HEK293T (cell line): ENCODE data around the gene VCP.

ENCODE experiments used
- CTCF ChIA-PET: fragments of 350-600 bp; formaldehyde crosslinking; extraction: SDS; loops from one replicate; lab custom pipeline; 2021; ENCODE audit warnings: antibody characterized with exemption, inconsistent platforms; lab: Yijun Ruan, JAX
- POLR2A ChIA-PET: fragments of 350-600 bp; formaldehyde crosslinking; extraction: SDS; loops from one replicate; lab custom pipeline; 2020; ENCODE audit warnings: antibody characterized with exemption, inconsistent platforms; lab: Yijun Ruan, JAX
- DNase-seq: peaks from one replicate; pipeline ENCODE4 v3.0.0; 2012; ENCODE audit warnings: mixed read lengths; ENCODE audit errors: extremely low spot score
- ARNT ChIP-seq: fragments of 450-650 bp; IDR thresholded peaks from 2 replicates; pipeline ENCODE4 v1.6.1; 2017; ENCODE audit warnings: mild to moderate bottlenecking
- BHLHE40 ChIP-seq: fragments of 450-650 bp; IDR thresholded peaks from 2 replicates; pipeline ENCODE4 v1.6.1; 2016; ENCODE audit warnings: mild to moderate bottlenecking, moderate library complexity, borderline replicate concordance
- CTBP1 ChIP-seq: fragments of 450-650 bp; IDR thresholded peaks from 2 replicates; pipeline ENCODE4 v1.6.1; 2016; ENCODE audit warnings: borderline replicate concordance
- ELF4 ChIP-seq: fragments of 450-650 bp; IDR thresholded peaks from 2 replicates; pipeline ENCODE4 v1.6.1; 2017; ENCODE audit warnings: antibody characterized with exemption
- FOXA1 ChIP-seq: fragments of 450-650 bp; IDR thresholded peaks from 2 replicates; pipeline ENCODE4 v1.6.1; 2016; ENCODE audit warnings: mild to moderate bottlenecking
- FOXK2 ChIP-seq: fragments of 450-650 bp; IDR thresholded peaks from 2 replicates; pipeline ENCODE4 v1.6.1; 2016; ENCODE audit warnings: mild to moderate bottlenecking
- FOXM1 ChIP-seq: fragments of 450-650 bp; IDR thresholded peaks from 2 replicates; pipeline ENCODE4 v1.6.1; 2017; ENCODE audit warnings: mild to moderate bottlenecking, borderline replicate concordance
- HDGF ChIP-seq: fragments of 450-650 bp; IDR thresholded peaks from 2 replicates; pipeline ENCODE4 v1.6.1; 2017; ENCODE audit warnings: antibody characterized with exemption, borderline replicate concordance
- L3MBTL2 ChIP-seq: fragments of 450-650 bp; conservative IDR thresholded peaks from 2 replicates; pipeline ENCODE4 v1.6.1; 2016; ENCODE audit warnings: mild to moderate bottlenecking
- LEF1 ChIP-seq: fragments of 450-650 bp; IDR thresholded peaks from 2 replicates; pipeline ENCODE4 v1.6.1; 2017; ENCODE audit warnings: mild to moderate bottlenecking, borderline replicate concordance
- NFRKB ChIP-seq: fragments of 450-650 bp; IDR thresholded peaks from 2 replicates; pipeline ENCODE4 v1.6.1; 2016; ENCODE audit warnings: mild to moderate bottlenecking, moderate library complexity
- SP1 ChIP-seq: fragments of 450-650 bp; IDR thresholded peaks from 2 replicates; pipeline ENCODE4 v1.6.1; 2017
- SUZ12 ChIP-seq: fragments of 450-650 bp; IDR thresholded peaks from 2 replicates; pipeline ENCODE4 v1.6.1; 2016; ENCODE audit warnings: mild to moderate bottlenecking
- TARDBP ChIP-seq: fragments of 450-650 bp; IDR thresholded peaks from 2 replicates; pipeline ENCODE4 v1.6.1; 2016
- ZNF384 ChIP-seq: fragments of 450-650 bp; IDR thresholded peaks from 2 replicates; pipeline ENCODE4 v1.6.1; 2016
- TF ChIP-seq, protein P1 (sequence below): fragments of 450-650 bp; IDR thresholded peaks from 2 replicates; pipeline ENCODE4 v1.6.1; 2016

VCP gene

DNA sequence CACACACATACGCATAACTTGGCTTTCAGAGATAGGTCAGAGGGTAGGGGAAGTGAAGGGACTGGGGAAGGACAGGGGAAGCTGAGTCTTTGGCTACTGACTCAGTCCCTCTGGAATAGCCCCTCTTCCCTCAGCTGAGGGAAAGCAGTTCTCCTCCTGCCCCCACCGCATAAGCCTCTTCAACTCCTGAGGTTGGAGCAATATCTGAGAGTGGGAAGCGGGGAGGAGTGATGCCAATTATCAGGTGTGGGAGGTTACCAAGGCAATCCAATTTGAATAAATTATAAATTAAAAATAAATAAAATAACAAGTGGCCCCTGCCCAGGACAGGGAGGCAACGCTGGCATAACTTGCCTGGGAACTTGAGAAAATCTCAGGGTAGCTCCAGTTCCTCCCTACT lies 32.2 kb upstream of the VCP start:
- ChIA-PET CTCF (no interaction called here), POLR2A (interaction anchor here (0.9 kb wide), 1 partner anchor 10 kb away, joined by 3 read pairs; no protein-coding TSS in a partner anchor)
- DNase-seq: no peak
- TF ChIP-seq NFRKB: no peak
- TF ChIP-seq BHLHE40: no peak
- TF ChIP-seq FOXA1: no peak

GRCh38 chr9:35103660-35104191 lies 31.3 kb upstream of the VCP start:
- no peak for DNase-seq
- POLR2A ChIA-PET: interaction anchor here (0.9 to 2.5 kb wide), 7 partner anchors 9 to 25 kb away, joined by 3 to 18 read pairs (median 5); partner anchors contain the start of genes ATOSB and FANCG
- CTCF ChIA-PET: interaction anchor here (0.8 kb wide), 1 partner anchor 12 kb away, joined by 4 read pairs; the partner anchor contains the start of gene ATOSB
- TF ChIP-seq ELF4 (no peak), NFRKB (no peak), ARNT (no peak), LEF1 (no peak), HDGF (no peak), FOXK2 (no peak), SUZ12 (no peak), SP1 (no peak), ZNF384 (no peak), FOXM1 (no peak), FOXA1 (no peak), CTBP1 (no peak), BHLHE40 (no peak)
- TF ChIP-seq, protein P1, sequence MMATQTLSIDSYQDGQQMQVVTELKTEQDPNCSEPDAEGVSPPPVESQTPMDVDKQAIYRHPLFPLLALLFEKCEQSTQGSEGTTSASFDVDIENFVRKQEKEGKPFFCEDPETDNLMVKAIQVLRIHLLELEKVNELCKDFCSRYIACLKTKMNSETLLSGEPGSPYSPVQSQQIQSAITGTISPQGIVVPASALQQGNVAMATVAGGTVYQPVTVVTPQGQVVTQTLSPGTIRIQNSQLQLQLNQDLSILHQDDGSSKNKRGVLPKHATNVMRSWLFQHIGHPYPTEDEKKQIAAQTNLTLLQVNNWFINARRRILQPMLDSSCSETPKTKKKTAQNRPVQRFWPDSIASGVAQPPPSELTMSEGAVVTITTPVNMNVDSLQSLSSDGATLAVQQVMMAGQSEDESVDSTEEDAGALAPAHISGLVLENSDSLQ: no peak

- CTCF ChIA-PET: interaction anchor here (0.8 kb wide), 1 partner anchor 13 kb away, joined by 4 read pairs; the partner anchor contains the start of gene ATOSB
- peak; percentile 92 for DNase-seq
- POLR2A ChIA-PET: interaction anchor here (0.7 to 2.5 kb wide), 8 partner anchors 8 to 31 kb away, joined by 3 to 18 read pairs (median 4); partner anchors contain the start of genes ATOSB and FANCG
- TF ChIP-seq LEF1 (no peak), FOXA1 (no peak), BHLHE40 (no peak), HDGF (no peak), SUZ12 (no peak), NFRKB (0 out of 2 replicates have a peak, but pooled peaks have one; percentile 33), CTBP1 (peak; percentile 86), SP1 (no peak), L3MBTL2 (peak; percentile 66), FOXM1 (no peak), FOXK2 (no peak), ELF4 (peak; percentile 67), ZNF384 (no peak), ARNT (peak; percentile 61), TARDBP (no peak)
- TF ChIP-seq, protein P1: peak; percentile 81
Observed at GRCh38 chr9:35102769-35103659, 30.6 kb upstream of the VCP start, which contains the start of gene STOML2. TSS of gene STOML2 (minus strand) at chr9:35103131. CDS start at chr9:35103094, 37 bp downstream.

- TF ChIP-seq FOXA1: no peak
- no peak for TF ChIP-seq NFRKB
- no peak for TF ChIP-seq ZNF384
- TF ChIP-seq ELF4: no peak
- TF ChIP-seq LEF1: no peak
- TF ChIP-seq SP1: no peak
- DNase-seq: peak; percentile 12
- CTCF ChIA-PET: no interaction called here
- POLR2A ChIA-PET: interaction anchor here (0.7 to 2.5 kb wide), 8 partner anchors 8 to 31 kb away, joined by 3 to 18 read pairs (median 4); partner anchors contain the start of genes ATOSB and FANCG
Observed at GRCh38 chr9:35102465-35102768, 30.0 kb upstream of the VCP start.

GRCh38 chr9:35097573-35097972 lies 25.1 kb upstream of the VCP start:
- TF ChIP-seq NFRKB (no peak), CTBP1 (no peak), LEF1 (no peak), FOXK2 (no peak), L3MBTL2 (no peak)
- CTCF ChIA-PET: no interaction called here
- POLR2A ChIA-PET: interaction anchor here (1.0 to 1.6 kb wide), 3 partner anchors 11 to 25 kb away, joined by 3 to 6 read pairs (median 5); partner anchors contain the start of genes FANCG and VCP
- DNase-seq: no peak

GRCh38 chr9:35096035-35096849 lies 23.8 kb upstream of the VCP start, which contains the start of gene PIGO:
TSS of gene PIGO (minus strand) at chr9:35096591. CDS start at chr9:35095565, 1,026 bp downstream.
- CTCF ChIA-PET: interaction anchor here (0.9 kb wide), 3 partner anchors 14 to 17 kb away, joined by 3 read pairs; no protein-coding TSS in a partner anchor
- POLR2A ChIA-PET: interaction anchor here (0.6 to 3.0 kb wide), 6 partner anchors 12 to 328 kb away, joined by 3 to 17 read pairs (median 4); partner anchors contain the start of gene FANCG
- DNase-seq: peak; percentile 86
- TF ChIP-seq FOXK2 (no peak), BHLHE40 (no peak), ELF4 (peak; percentile 97), SP1 (no peak), NFRKB (peak; percentile 14; the same call in 1 of the 2 replicates), LEF1 (0 out of 2 replicates have a peak, but pooled peaks have one; percentile 38), HDGF (no peak), FOXA1 (no peak), ARNT (no peak; the same call in 1 of the 2 replicates), TARDBP (no peak), ZNF384 (no peak), L3MBTL2 (peak; percentile 61)
